Testis (tissue), 3 donors: ENCODE results near the gene RALGAPA1. TPM values are rescaled to one million over a fixed set of nuclear protein-coding genes. Genes with fewer than 3 reads are reported as not detected.

ENCODE experiments used
- DNase-seq: peaks from one replicate; pipeline ENCODE4 v3.0.0-alpha.2; 2019
- H3K27ac ChIP-seq, 2 donors: fragments of 200-600 bp; sonication (generic); one replicate each; pipeline ENCODE4 v1.5.1; 2019
- H3K27me3 ChIP-seq: fragments of 200-600 bp; sonication (generic); one replicate; pipeline ENCODE4 v1.5.1; 2019
- H3K36me3 ChIP-seq: fragments of 200-600 bp; sonication (generic); one replicate; pipeline ENCODE4 v1.5.1; 2017; ENCODE audit warnings: low read depth; ENCODE audit errors: missing control alignments
- H3K4me1 ChIP-seq: fragments of 200-600 bp; sonication (generic); one replicate; pipeline ENCODE4 v1.5.1; 2019
- H3K4me3 ChIP-seq, 2 donors: fragments of 200-600 bp; sonication (generic); one replicate each; pipeline ENCODE4 v1.5.1; 2017 to 2019
- H3K9me3 ChIP-seq: fragments of 200-600 bp; sonication (generic); one replicate; pipeline ENCODE4 v1.5.1; 2017
- CTCF ChIP-seq, 3 experiments: fragments of 450-650 bp in 2 of 3; fragments of 200-600 bp in 1 of 3; sonication (generic) in 1 of 3; IDR thresholded peaks; one replicate each; pipeline ENCODE4 v1.5.1; 2016 to 2019; ENCODE audit warnings: antibody characterized with exemption in 3 of 3, mild to moderate bottlenecking in 2 of 3, moderate library complexity in 1 of 3
- POLR2A ChIP-seq: fragments of 450-650 bp; IDR thresholded peaks from one replicate; pipeline ENCODE4 v1.6.1; 2017; ENCODE audit warnings: antibody characterized with exemption, mild to moderate bottlenecking, moderate library complexity
- WGBS, 2 donors: methylation state at CpG; one replicate each; pipeline ENCODE4 v1.1.5; 2018; 5-methylcytosine and 5-hydroxymethylcytosine counted together
- intact Hi-C: fragments of 100-400 bp; cut with DNase I; formaldehyde crosslinking; loops from one replicate; pipeline ENCODE4 v1.15.1; 2023; ENCODE audit warnings: low total_unique reads
- polyA plus RNA-seq: library from polyadenylated mRNA; stranded (reverse); fragments of 350-450 nt; fragmentation: Illumina TruSeq; extraction: RNeasy Lipid Tissue Mini Kit (QIAGEN cat#74804); gene quantifications from one replicate; pipeline ENCODE4 v1.2.3, GENCODE V29; 2014; ENCODE audit warnings: low read depth, low replicate concordance; ENCODE audit not compliant: insufficient read depth
- small RNA-seq, 2 donors: library from RNA; depleted of rRNA; stranded (forward); fragments of <200 nt; gene quantifications; one replicate each; pipeline ENCODE3, GENCODE V24; 2016
- total RNA-seq, 2 donors: library from RNA; depleted of rRNA; stranded (reverse); fragments of >200 nt; gene quantifications; one replicate each; pipeline ENCODE4 v1.2.3, GENCODE V29; 2016

RALGAPA1 gene
- total and polyA plus RNA-seq, 3 donors from 2014 or later: 25.6 to 111 (median 75.1) TPM

- TF ChIP-seq POLR2A (no peak), CTCF (IDR thresholded peaks at IDR 0.05) (no peak)
- 43 to 45% methylated on average over 3 of the region's 3 CpGs for WGBS, 2 donors
- Histone ChIP-seq H3K9me3 (no peaks in the 10 kb centered on the region), H3K4me3 (no peak overlapping the region), H3K4me1 (no peaks in the 10 kb centered on the region), H3K36me3 (no peaks in the 10 kb centered on the region), H3K27me3 (no peaks in the 10 kb centered on the region), H3K27ac (no peak overlapping the region)
- intact Hi-C loops: no loop called here
- no peak for DNase-seq
Measured at GRCh38 chr14:35503646-35504045, 305.4 kb downstream of the RALGAPA1 start.

DNA sequence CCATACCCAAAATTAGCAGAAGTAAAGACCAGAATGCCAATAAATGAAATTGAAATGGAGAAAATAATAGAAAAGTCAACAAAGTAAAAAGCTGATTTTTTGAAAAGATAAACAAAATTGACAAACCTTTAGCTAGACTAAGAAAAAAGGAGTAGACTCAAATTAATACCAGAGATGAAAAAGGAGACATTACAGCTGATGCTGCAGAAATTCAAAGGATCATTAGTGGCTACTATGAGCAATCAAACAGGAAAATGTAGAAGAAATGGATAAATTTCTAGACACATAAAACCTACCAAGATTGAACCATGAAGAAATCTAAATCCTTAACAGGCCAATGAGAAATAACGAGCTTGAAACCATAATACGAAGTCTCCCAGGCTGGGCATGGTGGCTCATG lies 309.9 kb downstream of the RALGAPA1 start:
- intact Hi-C loops: no loop called here
- DNase-seq: no peak
- no peaks in the 10 kb centered on the region for H3K9me3 ChIP-seq

GRCh38 chr14:35495278-35495677 lies 313.8 kb downstream of the RALGAPA1 start:
- TF ChIP-seq POLR2A (no peak), CTCF (IDR thresholded peaks at IDR 0.05) (no peak)
- intact Hi-C loops: no loop called here

More for the DNA sequence above, 309.9 kb downstream of the RALGAPA1 start:
- H3K4me3 ChIP-seq: no peak overlapping the region
- TF ChIP-seq POLR2A (no peak), CTCF (IDR thresholded peaks at IDR 0.05) (no peak)
- H3K27ac ChIP-seq: no peak overlapping the region
- no peaks in the 10 kb centered on the region for H3K27me3 ChIP-seq
- WGBS, 2 donors: 87 to 95% methylated on average over 2 of the region's 2 CpGs
- no peaks in the 10 kb centered on the region for H3K4me1 ChIP-seq
- no peaks in the 10 kb centered on the region for H3K36me3 ChIP-seq

GRCh38 chr14:35492569-35493014 lies 316.5 kb downstream of the RALGAPA1 start:
- TF ChIP-seq CTCF (IDR thresholded peaks at IDR 0.05) (no peak), POLR2A (no peak)
- Histone ChIP-seq H3K36me3 (no peaks in the 10 kb centered on the region), H3K4me1 (no peaks in the 10 kb centered on the region), H3K27me3 (no peaks in the 10 kb centered on the region), H3K27ac (no peak overlapping the region), H3K9me3 (no peaks in the 10 kb centered on the region), H3K4me3 (no peak overlapping the region)
- intact Hi-C loops: no loop called here
- DNase-seq: no peak

More at GRCh38 chr14:35495278-35495677, 313.8 kb downstream of the RALGAPA1 start:
- Histone ChIP-seq H3K9me3 (no peaks in the 10 kb centered on the region), H3K4me1 (no peaks in the 10 kb centered on the region), H3K27ac (no peak overlapping the region), H3K4me3 (no peak overlapping the region), H3K27me3 (no peaks in the 10 kb centered on the region), H3K36me3 (no peaks in the 10 kb centered on the region)
- no peak for DNase-seq

Small RNA genes lying within 50 kb of the gene (small RNA-seq; reads per million reads assigned to genes)
- gene RF00322: 0 reads per million in 2 donors

Other genes with a start within 250 kb of the RALGAPA1 start
- 10 to 100 TPM in 1 of 2 donors, 1 to 10 TPM in 1; 7.6 to 11.8 TPM for gene BRMS1L, start 17.0 kb upstream of the RALGAPA1 start, total RNA-seq
- gene BRMS1L, start 17.0 kb upstream of the RALGAPA1 start, polyA plus RNA-seq: 8.4 TPM